Measurements from ENCODE around the gene STING1. TPM values are rescaled to one million over a fixed set of nuclear protein-coding genes. Genes with fewer than 3 reads are reported as not detected.
"Not testable (repeated sequence)": the region's sequence is repeated elsewhere in the genome, so short reads cannot be mapped to it uniquely, and the experiment has no call there.

The STING1 gene
- total RNA-seq (2014; rRNA removed; shearing (Covaris generic)), result 13.2 and 15.0 TPM in 2 replicates

DNA sequence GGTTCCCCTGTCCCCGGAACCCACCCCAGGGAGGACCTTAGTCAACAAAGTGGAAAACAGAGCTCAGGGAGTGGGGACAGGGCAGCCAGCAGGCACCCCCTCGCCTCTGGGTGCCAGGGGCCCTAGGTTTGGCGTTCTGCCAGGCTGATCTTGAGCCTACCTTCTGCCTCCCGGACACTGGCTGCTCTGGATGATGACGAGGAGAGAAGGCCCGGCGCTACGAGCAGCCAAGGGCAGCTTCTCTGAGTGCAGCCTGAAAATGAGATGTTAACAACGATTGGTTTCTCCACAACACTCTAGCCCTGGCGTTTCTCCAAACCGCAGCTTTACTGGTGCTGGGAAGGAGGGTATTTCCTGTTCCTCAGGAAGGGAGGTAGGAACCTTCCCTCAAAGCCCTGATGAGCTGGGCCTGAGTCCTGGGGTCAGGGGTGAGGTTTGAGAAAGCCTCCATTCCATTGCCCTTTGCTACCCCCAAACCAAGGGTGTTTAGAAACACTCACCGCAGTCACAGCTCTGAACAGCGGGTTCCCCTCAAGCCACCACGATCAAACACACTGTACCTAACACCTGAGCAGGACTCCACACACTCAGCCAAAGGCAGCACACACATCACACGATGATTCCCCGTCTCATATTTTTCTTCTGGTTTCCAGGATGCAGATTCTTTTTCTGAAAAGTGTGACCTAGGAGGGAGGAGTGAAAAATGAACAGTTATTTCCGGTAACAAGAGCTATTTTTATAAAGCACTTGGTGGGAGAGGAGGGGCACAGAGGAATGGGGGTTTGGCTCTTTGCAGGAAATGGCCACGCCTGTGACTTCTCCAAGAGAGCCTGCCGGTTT, at the start of gene STING1:
Gene STING1 (minus strand): TSS at position 709 of the 840 bp plus-strand sequence. CDS start 1,054 bp downstream, outside the sequence.
- Histone ChIP-seq H3K27me3 (no peaks in the 10 kb centered on the region), H3K9me3 (replicated peaks) (no peaks in the 10 kb centered on the region), H3K36me3 (no peaks in the 10 kb centered on the region), H3K4me3 (peak within 1 kb of the TSS; percentile 53), H3K4me1 (peaks cover 23% of the 10 kb centered on the region), H3K27ac (peak within 1 kb of the TSS; percentile 50)
- DNase-seq, result peak; percentile 95 to 98

DNA sequence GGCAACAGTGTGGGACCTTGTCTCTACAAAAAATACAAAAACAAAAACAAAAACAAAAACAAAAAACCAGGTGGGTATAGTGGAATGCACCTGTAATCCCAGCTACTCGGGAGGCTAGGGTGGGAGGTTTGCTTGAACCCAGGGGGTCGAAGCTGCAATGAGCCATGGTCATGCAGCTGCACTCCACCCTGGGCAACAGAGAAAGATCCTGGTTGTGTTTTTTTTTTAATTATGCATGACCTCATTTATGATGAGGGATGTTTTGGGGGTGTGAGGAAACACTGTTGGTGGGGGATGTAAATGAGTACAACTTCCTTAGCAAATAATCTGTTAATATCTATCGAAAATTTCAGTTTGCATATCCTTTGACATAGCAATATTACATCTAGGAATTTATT, 49.2 kb upstream of the STING1 start:
- no peak for DNase-seq
- no peak overlapping the region for H3K4me3 ChIP-seq
- H3K9me3 ChIP-seq (replicated peaks), result no peaks in the 10 kb centered on the region
- no peak overlapping the region for H3K27ac ChIP-seq
- H3K36me3 ChIP-seq, result no peaks in the 10 kb centered on the region
- peaks cover 11% of the 10 kb centered on the region; the same call in 1 of the 2 replicates for H3K4me1 ChIP-seq
- H3K27me3 ChIP-seq, result no peaks in the 10 kb centered on the region

DNA sequence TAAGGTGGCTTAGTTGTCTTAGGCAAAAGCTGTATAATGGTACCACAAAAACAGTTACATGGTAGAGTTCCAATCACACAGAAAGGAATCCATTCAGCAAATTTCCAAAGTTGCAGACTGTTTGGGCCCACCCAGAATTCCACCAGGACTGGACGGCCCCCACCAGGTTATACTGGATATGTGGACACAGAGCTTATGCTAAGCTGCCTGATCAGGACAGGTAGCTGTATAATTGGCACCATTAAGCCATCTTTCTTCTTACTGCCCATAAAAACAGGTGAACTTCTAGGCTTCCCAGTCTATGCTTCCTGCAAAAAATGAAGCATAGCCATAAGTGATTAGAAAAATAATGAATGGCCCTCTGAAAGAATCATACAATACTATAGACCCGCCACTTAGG, 47.5 kb upstream of the STING1 start:
- not testable (repeated sequence) for H3K36me3 ChIP-seq; DNase-seq; H3K27me3 ChIP-seq; H3K9me3 ChIP-seq (replicated peaks); H3K27ac ChIP-seq; H3K4me3 ChIP-seq
- H3K4me1 ChIP-seq, result peaks cover 11% of the 10 kb centered on the region; the same call in 1 of the 2 replicates

DNA sequence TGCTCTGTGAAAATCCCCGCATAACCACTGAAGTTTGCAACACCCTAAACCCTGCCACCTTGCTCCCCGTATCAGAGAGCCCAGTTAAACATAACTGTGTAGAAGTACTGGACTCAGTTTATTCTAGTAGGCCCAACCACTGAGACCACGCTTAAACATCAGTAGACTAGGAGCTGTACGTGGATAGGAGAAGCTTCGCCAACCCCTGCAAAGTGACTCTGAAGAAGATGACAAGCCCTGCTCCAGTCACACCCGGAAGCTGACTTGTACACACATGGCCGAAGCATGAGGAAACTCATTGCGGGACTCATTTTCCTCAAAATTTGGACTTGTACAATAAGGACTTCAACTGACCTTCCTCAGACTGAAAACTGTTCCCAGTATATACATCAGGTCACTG, 46.1 kb upstream of the STING1 start:
- H3K36me3 ChIP-seq; H3K27ac ChIP-seq; DNase-seq; H3K27me3 ChIP-seq; H3K9me3 ChIP-seq (replicated peaks); H3K4me3 ChIP-seq: not testable (repeated sequence)
- H3K4me1 ChIP-seq, result peaks cover 11% of the 10 kb centered on the region; the same call in 1 of the 2 replicates

DNA sequence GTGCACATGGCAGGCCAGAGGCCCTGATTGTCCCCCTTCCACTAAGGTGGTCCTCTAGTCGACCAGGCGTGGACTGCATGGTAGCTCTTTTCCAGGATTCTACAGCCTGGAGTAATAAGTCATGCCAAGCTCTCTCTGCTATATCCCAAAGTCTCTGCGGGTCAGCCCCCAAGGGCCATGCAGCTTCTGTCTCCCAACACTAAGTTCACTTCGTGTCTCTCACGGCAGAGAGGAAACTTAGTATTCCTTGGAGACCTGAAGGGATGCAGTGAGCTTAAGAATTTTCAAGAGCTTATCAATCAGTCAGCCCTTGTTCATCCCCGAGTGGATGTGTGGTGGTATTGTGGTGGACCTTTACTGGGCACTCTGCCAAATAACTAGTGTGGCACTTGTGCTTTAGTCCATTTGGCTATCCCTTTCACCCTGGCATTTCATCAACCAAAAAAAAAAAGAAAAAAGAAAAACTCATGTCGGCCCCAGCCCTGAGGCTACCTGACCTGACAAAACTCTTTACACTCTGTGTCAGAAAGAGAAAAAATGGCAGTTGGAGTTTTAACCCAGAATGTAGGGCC, 45.4 kb upstream of the STING1 start:
- H3K4me1 ChIP-seq, result peaks cover 11% of the 10 kb centered on the region; the same call in 1 of the 2 replicates
- DNase-seq, result peak; percentile 62 to 63
- not testable (repeated sequence) for H3K4me3 ChIP-seq; H3K9me3 ChIP-seq (replicated peaks); H3K27me3 ChIP-seq; H3K36me3 ChIP-seq; H3K27ac ChIP-seq

DNA sequence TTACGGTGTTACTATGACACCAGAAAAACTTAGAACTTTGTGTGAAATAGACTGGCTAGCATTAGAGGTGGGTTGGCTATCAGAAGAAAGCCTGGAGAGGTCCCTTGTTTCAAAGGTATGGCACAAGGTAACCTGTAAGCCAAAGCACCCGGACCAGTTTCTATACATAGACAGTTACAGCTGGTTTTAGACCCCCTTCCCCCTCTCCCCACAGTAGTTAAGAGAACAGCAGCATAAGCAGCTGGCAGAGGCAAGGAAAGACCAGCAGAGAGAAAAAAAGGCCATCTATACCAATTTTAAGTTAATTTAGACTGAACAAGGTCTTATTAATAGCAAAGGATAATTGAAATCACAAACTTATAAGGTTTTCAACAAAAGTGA, 44.5 kb upstream of the STING1 start:
- peaks cover 11% of the 10 kb centered on the region; the same call in 1 of the 2 replicates for H3K4me1 ChIP-seq
- DNase-seq; H3K9me3 ChIP-seq (replicated peaks); H3K36me3 ChIP-seq; H3K27ac ChIP-seq; H3K27me3 ChIP-seq; H3K4me3 ChIP-seq: not testable (repeated sequence)

DNA sequence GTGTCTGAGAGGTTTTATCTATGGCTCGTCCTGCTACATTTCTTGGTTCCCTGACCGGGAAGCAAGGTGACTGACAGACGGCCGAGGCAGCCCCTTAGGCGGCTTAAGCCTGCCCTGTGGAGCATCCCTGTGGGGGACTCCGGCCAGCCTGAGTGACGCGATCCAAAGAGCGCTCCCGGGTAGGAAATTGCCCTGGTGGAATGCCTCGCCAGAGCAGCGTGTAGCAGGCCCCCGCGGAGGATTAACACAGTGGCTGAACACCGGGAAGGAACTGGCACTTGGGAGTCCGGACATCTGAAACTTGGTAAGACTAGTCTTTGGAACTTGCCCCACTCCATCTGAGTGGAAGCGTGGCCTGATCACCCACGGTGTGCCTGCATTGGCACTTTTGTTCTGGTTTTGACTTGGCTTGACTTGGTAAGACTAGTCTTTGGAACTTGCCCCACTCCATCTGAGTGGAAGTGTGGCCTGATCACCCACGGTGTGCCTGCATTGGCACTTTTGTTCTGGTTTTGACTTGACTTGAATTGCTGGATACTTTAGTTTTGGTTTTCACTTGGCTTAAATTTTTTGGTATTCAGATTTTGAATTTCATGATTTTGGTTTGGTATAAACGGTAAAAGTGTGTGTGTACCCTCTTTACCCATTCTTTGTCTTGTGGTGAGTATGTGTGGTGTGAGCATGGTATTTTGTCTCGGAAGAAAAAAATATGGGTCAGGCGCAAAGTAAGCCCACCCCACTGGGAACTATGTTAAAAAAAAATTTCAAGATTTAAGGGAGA, 43.9 kb upstream of the STING1 start:
- not testable (repeated sequence) for H3K27me3 ChIP-seq; H3K9me3 ChIP-seq (replicated peaks); H3K4me3 ChIP-seq; H3K27ac ChIP-seq; H3K36me3 ChIP-seq; DNase-seq
- H3K4me1 ChIP-seq, result peaks cover 11% of the 10 kb centered on the region; the same call in 1 of the 2 replicates

DNA sequence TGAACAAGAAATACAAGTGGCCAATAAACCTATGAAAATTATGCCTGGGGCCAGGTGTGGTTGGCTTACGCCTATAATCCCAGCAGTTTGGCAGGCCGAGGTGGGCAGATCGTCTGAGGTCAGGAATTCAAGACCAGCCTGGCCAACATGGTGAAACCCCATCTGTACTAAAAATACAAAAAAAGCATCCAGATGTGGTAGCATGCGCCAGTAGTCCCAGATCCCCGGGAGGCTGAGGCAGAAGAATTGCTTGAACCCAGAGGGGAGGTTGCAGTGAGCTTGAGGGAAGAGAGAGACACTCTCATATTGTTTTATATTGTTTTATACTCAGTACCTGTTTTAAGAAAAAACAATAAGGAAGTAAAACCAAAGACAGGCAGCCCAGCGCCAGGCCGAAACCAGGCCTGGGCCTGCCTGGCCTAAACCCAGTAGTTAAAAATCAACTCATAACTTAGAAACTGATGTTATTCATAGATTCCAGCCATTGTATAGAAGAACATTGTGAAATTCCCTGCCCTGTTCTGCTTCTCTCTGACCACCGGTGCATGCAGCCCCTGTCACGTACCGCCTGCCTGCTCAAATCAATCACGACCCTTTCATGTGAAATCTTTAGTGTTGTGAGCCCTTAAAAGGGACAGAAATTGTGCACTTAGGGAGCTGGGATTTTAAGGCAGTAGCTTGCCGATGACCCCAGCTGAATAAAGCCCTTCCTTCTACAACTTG, 43.2 kb upstream of the STING1 start:
- peaks cover 11% of the 10 kb centered on the region; the same call in 1 of the 2 replicates for H3K4me1 ChIP-seq
- not testable (repeated sequence) for DNase-seq; H3K4me3 ChIP-seq; H3K9me3 ChIP-seq (replicated peaks); H3K27me3 ChIP-seq; H3K27ac ChIP-seq; H3K36me3 ChIP-seq

DNA sequence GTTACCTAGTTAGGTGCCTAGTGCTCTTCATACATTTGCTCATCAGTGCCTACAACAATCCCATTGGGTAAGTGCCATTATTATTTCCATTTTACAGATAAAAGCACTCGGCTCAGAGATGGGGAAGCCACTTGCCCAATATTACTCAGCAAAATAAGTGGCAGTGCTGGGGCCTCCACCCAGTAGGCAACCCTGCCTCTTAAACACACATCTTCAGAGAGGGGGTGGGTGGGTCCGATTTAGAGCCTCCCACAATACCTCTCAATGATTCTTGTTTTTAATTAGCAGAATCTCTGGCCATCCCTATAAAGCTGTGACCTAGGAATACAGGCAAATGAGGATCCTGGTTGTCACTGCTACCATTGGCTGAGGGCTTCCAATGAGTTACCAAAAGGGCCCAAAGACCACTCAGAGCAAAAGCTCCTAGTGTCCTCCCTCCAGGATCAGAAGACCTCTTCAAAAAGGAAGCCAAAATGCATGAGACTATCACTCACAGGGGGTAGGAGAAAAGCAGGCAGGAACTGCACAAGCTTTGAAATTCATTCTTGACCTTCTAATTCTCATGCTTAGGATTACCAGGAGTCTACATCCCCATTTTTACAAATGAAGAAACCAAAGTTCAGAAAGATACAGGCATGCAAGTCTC, 42.5 kb upstream of the STING1 start:
- Histone ChIP-seq H3K4me1 (peaks cover 11% of the 10 kb centered on the region; the same call in 1 of the 2 replicates), H3K27ac (no peak overlapping the region), H3K4me3 (no peak overlapping the region), H3K27me3 (no peaks in the 10 kb centered on the region), H3K9me3 (replicated peaks) (no peaks in the 10 kb centered on the region), H3K36me3 (no peaks in the 10 kb centered on the region)
- no peak for DNase-seq

DNA sequence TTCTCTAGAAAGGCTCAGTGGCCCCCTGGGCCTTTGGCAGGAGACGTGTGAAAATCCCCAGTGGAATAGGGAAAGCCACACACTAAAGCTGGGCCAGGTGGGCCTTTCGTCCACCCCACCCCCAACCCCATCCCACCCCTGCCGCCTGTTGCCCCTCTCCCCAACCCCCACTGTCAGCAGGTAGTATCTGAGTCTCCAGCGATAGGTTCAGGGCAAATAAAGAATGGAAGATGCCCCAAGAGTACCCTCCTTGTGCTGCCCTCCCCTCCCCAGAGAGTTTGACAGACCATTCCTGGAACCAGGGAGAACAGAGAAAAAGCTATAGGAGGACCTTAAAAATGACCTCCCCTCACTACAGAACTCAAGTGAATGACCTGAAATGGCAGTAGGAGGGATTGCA, 41.9 kb upstream of the STING1 start:
- H3K36me3 ChIP-seq, result no peaks in the 10 kb centered on the region
- H3K4me3 ChIP-seq, result no peak overlapping the region
- H3K4me1 ChIP-seq, result peaks cover 11% of the 10 kb centered on the region; the same call in 1 of the 2 replicates
- DNase-seq, result no peak
- H3K9me3 ChIP-seq (replicated peaks), result no peaks in the 10 kb centered on the region
- H3K27ac ChIP-seq, result no peak overlapping the region
- no peaks in the 10 kb centered on the region for H3K27me3 ChIP-seq

DNA sequence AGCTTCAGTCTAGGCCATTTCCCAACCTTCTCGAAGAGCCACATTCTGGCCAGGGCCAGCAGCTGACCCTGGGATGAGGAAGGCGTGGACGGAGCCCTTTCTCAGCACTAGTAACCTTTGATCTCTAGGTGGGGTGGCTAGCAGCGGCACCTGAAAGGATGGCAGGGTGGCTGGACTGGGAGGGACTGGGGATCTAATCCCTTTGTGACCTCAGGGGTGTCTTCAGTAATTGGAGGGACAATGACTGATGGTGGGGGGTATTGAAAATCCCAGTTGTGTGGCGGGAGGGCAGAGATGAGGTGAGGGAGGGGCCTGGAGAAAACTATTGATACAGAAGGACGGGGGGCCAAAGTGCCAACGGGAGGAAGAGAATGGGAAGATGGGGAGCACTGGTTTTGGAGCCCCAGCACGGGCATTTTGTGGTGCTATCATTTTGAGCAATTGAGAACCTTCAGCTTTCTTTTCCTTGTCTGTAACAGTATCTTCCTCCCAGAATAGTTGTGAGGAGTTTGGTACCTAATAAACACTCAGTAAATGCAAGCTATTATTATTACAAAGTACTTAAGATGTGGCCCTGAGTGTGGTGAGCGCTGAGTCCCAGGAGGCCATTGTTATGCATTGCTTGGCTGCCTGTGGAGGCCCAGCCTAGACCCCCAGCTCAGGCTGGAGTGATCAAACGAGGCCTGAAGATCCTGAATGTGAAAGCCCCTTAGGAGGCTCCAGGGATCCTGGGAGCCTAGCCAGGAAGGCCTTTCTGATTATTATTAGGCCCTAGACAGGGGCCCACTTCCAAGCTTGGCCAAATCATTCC, 41.3 kb upstream of the STING1 start:
- Histone ChIP-seq H3K9me3 (replicated peaks) (no peaks in the 10 kb centered on the region), H3K27ac (no peak overlapping the region)
- no peak for DNase-seq

DNA sequence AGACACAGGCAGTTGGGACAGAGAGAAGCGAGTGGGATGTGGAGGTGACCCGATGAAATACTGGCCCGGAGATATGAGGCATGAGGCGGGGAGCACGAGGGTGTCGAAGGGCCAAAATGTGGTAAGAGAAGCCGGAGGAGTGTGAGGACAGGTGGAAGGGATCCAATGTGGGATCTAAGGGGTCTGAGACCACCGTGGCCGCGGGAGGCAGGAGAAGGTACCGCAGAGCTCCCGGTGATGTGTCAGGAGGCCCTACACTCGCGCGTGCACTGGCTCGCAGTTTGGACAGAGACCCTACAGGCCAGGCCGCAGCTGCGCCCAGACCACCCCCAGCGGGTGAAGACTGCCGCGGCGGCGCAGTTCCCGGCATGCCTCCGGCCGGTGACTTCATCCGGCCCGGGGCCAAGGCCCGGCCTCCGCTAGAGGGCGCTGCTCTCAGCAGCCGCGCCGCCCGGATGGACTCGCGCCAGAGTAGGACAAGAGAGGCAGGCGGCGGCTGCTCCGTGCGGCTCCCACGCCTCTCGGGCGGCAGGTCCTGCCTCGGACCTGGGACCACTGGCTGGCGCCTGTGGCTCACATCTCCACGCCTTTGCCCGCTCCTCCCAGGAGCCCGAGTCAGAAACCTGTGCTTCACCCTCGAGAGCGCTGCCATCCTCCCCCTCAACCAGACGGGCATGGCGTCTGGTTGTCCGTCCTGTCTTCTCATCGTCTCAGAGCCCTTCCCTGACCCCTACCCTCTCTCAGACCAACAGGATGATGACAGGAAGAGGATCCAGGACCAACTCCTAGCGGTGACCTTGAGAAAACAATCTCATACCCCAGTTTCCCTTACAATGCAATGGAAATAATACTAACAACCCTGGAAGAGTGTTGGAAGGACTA, 35.4 kb upstream of the STING1 start:
- Histone ChIP-seq H3K36me3 (no peaks in the 10 kb centered on the region), H3K4me1 (no peaks in the 10 kb centered on the region), H3K4me3 (peak overlapping the region; percentile 55), H3K9me3 (replicated peaks) (no peaks in the 10 kb centered on the region), H3K27me3 (no peaks in the 10 kb centered on the region), H3K27ac (peak overlapping the region; percentile 28; the same call in 1 of the 2 replicates)
- DNase-seq, result peak; percentile 88 to 92

More for the DNA sequence above, 41.3 kb upstream of the STING1 start:
- H3K27me3 ChIP-seq, result no peaks in the 10 kb centered on the region
- peaks cover 11% of the 10 kb centered on the region; the same call in 1 of the 2 replicates for H3K4me1 ChIP-seq
- no peak overlapping the region for H3K4me3 ChIP-seq
- no peaks in the 10 kb centered on the region for H3K36me3 ChIP-seq
